Head of caudate nucleus (tissue), 42 donors: Measurements from ENCODE around the gene ARHGEF18.
A peak's percentile ranks its signal among the peaks of the same experiment; 100 is the strongest.
"Not testable (repeated sequence)": the region's sequence is repeated elsewhere in the genome, so short reads cannot be mapped to it uniquely, and the experiment has no call there.

Experiments
- DNase-seq, 42 donors: peaks; one replicate each; pipeline versions ENCODE4 v3.0.0 to v3.0.0-alpha.2; 2020 to 2021; ENCODE audit warnings: mixed read lengths in 7 of 42
- intact Hi-C: fragments of 100-400 bp; cut with DNase I; formaldehyde crosslinking; loops from one replicate; pipeline ENCODE4 v1.15.0; 2022

Gene ARHGEF18

GRCh38 chr19:7340959-7341837 lies 7.5 kb upstream of the ARHGEF18 start:
- intact Hi-C loops: loop anchor here (5.0 kb wide), 2 partner anchors 194 to 239 kb away; no protein-coding TSS in a partner anchor
- DNase-seq: peak; percentile 31 to 95 (median 87)

DNA sequence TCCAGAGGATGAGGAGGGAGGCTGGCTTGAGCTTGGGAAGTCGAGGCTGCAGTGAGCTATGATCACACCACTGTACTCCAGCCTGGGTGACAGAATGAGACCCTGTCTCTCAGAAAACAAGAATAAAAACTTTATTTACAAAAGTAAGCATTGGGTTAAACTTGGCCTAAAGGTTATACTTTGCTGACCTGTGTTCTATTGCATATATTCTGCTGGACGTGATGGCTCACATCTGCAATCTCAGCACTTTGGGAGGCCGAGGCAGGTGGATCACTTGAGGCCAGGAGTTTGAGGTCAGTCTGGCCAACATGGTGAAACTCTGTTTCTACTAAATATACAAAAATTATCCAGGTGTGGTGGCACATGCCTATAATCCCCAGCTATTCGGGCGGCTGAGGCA lies 6.6 kb upstream of the ARHGEF18 start:
- intact Hi-C loops: loop anchor here (5.0 kb wide), 2 partner anchors 195 to 240 kb away; no protein-coding TSS in a partner anchor

DNA sequence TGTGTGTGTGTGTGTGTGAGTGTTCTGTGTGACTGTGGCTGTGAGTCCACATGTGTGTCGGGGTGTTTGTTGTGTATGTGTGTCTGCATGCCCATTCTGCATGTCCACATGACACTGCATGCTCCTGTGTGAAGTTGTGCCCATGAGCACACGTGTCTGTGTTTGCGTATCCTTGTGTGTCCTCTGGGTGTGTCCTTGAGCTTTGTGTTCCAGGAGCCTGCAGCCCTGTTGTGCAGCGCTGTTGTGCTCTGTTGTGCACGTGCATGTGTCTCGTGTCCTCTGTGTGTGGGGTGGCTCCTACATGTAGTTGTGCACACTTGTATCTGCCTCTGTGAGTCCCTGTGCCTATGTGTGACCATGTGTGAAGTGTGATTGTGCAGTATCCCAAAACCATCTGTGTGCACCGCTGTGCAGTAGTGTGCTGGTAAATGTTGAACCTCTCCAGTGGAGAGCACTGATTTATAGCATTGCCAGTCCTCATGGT lies 2.2 kb upstream of the ARHGEF18 start:
- intact Hi-C loops: no loop called here
- DNase-seq: peak in 1 of 42 donors; percentile 8

More for the DNA sequence above, 6.6 kb upstream of the ARHGEF18 start:
- DNase-seq: peak in 1 of 42 donors; percentile 4

DNA sequence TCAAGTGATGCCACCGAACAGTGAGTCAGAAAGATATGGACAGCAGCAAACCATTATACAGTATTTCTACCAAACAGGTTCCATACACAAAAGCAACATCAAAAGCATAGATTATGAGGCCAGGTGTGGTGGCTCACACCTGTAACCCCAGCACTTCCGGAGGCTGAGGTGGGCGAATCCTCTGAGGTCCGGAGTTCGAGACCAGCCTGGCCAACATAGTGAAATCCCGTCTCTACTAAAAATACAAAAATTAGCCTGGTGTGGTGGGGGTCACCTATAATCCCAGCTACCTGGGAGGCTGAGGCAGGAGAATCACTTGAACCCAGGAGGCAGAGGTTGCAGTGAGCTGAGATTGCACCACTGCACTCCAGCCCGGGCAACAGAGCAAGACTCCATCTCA lies 1.7 kb upstream of the ARHGEF18 start:
- intact Hi-C loops, DNase-seq: not testable (repeated sequence)

- intact Hi-C loops: no loop called here
These were observed 474 bp downstream of the ARHGEF18 start for GRCh38 chr19:7349231-7349591.

GRCh38 chr19:7349961-7350711 lies 1.4 kb downstream of the ARHGEF18 start:
- intact Hi-C loops: loop anchor here (10.0 kb wide), 1 partner anchor 175 kb away; the partner anchor contains the start of gene MCOLN1
- peak in 1 of 42 donors; percentile 16 for DNase-seq

More at GRCh38 chr19:7349231-7349591, 474 bp downstream of the ARHGEF18 start:
- DNase-seq: peak in 1 of 42 donors; percentile 21

GRCh38 chr19:7351861-7352260 lies 3.1 kb downstream of the ARHGEF18 start:
- no peak for DNase-seq
- intact Hi-C loops: loop anchor here (10.0 kb wide), 1 partner anchor 173 kb away; the partner anchor contains the start of gene MCOLN1

GRCh38 chr19:7355151-7355820 lies 6.5 kb downstream of the ARHGEF18 start:
- peak in 1 of 42 donors; percentile 36 for DNase-seq
- intact Hi-C loops: loop anchor here (10.0 kb wide), 1 partner anchor 170 kb away; the partner anchor contains the start of gene MCOLN1

GRCh38 chr19:7355871-7356270 lies 7.1 kb downstream of the ARHGEF18 start:
- intact Hi-C loops: loop anchor here (10.0 kb wide), 1 partner anchor 169 kb away; the partner anchor contains the start of gene MCOLN1
- DNase-seq: no peak

DNA sequence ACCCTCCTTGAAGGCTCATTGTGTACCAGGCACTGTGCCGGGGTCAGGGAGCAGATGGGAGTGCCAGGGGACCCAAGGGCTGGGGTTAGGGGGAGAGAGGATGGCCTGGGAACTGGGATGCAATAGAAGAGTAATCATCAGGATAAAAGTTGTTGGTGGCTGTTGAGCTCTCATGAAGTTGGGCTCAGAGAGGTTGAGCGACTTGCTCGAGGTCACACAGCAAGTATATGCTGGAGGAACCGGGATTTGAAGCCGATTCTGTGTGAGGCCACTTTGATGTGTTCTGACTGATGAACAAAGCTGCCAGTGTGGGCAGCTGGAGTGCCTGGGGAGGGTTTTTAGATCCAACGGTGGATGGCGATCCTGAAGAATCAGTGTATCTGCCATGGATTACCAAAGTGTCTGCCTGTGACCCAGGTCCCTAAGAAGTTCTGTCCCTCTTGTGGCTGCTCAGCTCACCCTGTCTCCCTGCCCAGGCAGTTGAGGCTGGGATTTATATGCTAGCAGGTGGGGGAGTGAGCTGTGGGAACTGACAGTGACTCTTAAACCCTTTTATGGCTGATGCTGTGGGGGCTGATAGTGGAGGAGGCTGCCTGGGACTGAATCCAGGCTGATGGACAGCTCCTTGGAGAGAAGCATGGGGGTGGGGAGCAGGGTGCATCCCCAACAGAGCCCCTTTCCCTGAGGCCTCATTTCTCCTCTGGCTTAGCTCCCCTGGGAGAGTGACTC lies 8.3 kb downstream of the ARHGEF18 start:
- DNase-seq: peak in 33 of 42 donors; percentile 20 to 85 (median 39)
- intact Hi-C loops: loop anchor here (10.0 kb wide), 1 partner anchor 168 kb away; the partner anchor contains the start of gene MCOLN1

- intact Hi-C loops: loop anchor here (10.0 kb wide), 1 partner anchor 167 kb away; the partner anchor contains the start of gene MCOLN1
- no peak for DNase-seq
These were observed 9.4 kb downstream of the ARHGEF18 start for GRCh38 chr19:7358102-7358597.

- intact Hi-C loops: no loop called here
- DNase-seq: peak in 20 of 42 donors; percentile 15 to 68 (median 33)
These were observed 11.8 kb downstream of the ARHGEF18 start for GRCh38 chr19:7360393-7360984.

- intact Hi-C loops: no loop called here
- DNase-seq: no peak
These were observed 14.5 kb downstream of the ARHGEF18 start for GRCh38 chr19:7363225-7363624.

DNA sequence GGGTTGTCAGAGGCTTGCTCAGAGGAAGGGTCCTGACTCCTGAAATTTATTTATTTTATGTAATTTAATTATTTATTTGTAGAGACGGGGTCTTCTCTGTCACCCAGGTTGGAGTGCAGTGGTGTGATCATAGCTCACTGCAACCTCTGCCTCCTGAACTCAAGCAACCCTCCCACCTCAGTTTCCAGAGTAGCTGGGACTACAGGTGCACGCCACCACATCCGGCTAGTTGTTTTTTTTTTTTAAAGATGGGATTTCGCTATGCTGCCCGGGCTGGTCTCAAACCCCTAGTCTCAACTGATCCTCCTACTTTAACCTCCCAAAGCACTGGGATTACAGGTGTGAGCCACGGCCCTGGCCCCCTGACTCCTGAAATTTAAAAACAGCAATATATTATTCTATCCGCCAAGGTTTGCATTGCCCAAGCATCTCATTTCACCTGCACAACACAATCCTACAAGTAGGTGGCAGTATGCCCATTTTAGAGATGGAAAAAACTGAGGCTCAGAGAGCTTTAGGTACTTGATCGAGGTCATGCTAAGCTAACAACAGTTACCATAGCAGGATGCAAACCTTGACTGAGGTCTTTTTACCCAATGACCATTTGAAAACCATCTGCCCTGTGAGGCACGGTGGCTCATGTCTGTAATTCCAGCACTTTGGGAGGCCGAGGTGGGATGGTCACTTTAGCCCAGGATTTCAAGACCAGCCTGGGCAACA lies 18.1 kb downstream of the ARHGEF18 start:
- peak in 1 of 42 donors; percentile 45 for DNase-seq
- intact Hi-C loops: no loop called here

DNA sequence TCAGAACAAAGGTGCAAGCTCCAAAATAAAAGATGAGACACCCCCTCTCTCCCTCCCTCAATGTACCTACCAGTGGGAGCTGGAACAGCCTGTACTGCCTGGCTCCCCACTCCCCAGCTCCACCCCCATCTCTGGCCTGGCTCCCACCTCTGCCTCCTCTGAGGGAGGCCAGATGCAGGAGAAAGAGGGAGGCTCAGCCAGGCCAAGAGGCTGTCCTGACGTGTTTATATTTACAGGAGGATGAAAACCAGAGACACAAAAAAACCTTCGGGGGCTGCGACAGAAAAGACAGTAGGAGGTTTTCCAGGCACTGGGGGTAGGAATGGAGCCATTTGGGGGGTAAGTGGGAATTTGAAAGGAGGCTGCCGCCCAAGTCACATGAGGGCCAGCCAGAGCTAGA lies 19.7 kb downstream of the ARHGEF18 start:
- intact Hi-C loops: no loop called here
- no peak for DNase-seq

DNA sequence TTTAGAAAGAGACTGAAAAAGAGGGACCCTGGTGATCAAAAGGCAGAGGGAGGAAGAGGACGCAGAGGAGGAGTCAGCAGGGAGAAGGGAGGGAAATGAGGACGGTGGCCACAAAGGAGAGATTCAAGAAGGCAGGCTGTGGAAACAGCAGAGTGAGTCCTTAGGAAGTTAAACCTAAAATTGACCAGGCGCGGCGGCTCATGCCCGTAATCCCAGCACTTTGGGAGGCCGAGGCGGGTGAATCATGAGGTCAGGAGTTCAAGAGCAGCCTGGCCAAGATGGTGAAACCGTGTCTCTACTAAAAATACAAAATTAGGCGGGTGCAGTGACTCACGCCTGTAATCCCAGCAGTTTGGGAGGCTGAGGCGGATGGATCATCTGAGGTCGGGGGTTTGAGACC lies 20.1 kb downstream of the ARHGEF18 start:
- intact Hi-C loops, DNase-seq: not testable (repeated sequence)

- intact Hi-C loops: no loop called here
- DNase-seq: no peak
These were observed 21.8 kb downstream of the ARHGEF18 start for GRCh38 chr19:7370546-7370945.
